ENCODE measurements around the gene STIM1. TPM values are rescaled to one million over a fixed set of nuclear protein-coding genes. Genes with fewer than 3 reads are reported as not detected.

The STIM1 gene
- total RNA-seq, 1 donor: 57.9 TPM

DNA sequence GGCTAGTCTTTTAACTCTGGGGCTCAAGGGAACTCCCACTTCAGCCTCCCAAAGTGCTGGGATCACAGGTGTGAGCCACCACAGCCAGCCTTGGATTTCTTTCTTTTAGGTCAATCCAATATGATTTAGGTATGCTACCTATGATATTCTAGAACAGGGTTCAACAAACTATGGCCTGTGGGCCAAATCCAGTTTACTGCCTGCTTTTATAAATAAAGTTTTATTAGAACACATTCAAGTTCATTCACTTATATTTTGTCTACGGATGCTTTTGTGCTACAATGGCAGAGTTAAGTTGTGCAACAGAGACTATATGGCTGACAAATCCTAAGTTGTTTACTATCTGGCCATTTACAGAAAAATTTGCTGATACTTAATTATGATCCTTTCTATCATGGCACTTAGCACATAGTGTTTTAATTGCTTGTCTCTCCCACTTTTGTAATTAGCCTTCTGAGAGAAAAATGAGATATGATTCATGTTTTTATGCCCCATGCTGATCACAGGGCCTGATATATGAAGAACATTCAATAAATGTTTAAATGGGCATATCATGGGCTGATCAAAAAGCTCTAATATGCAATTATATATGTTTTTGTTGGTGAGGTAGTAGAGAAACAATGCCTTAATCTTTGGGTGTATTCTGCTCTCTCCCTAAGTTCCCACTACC is 109.6 kb downstream of the STIM1 start:
- H3K79me2 ChIP-seq (ENCODE audit: insufficient read depth, low read length): peaks cover 12% of the 10 kb centered on the region
- DNase-seq (ENCODE audit: insufficient read length, low spot score, missing footprints): no peak
- H3K36me3 ChIP-seq (ENCODE audit: insufficient read depth, low read length): no peaks in the 10 kb centered on the region
- no peak overlapping the region for H3K4me2 ChIP-seq (ENCODE audit: insufficient read depth, low read length)
- H3K4me1 ChIP-seq (ENCODE audit: insufficient read depth, low read length): peaks cover 6% of the 10 kb centered on the region
- H4K20me1 ChIP-seq (ENCODE audit: insufficient read depth, low read length): peaks cover 4% of the 10 kb centered on the region
- no peaks in the 10 kb centered on the region for H3K9me3 ChIP-seq (ENCODE audit: low read depth, low read length)
- no peak overlapping the region for H2AFZ ChIP-seq (ENCODE audit: low read length)
- no peak overlapping the region for H3K27ac ChIP-seq (ENCODE audit: low read depth, low read length)
- no peaks in the 10 kb centered on the region for H3K27me3 ChIP-seq (ENCODE audit: insufficient read depth, low read length)
- TF ChIP-seq CTCF (IDR thresholded peaks at IDR 0.05; ENCODE audit: extremely low read depth, low read depth, low read length): no peak
- H3K4me3 ChIP-seq (ENCODE audit: insufficient read depth, low read length): no peak overlapping the region

DNA sequence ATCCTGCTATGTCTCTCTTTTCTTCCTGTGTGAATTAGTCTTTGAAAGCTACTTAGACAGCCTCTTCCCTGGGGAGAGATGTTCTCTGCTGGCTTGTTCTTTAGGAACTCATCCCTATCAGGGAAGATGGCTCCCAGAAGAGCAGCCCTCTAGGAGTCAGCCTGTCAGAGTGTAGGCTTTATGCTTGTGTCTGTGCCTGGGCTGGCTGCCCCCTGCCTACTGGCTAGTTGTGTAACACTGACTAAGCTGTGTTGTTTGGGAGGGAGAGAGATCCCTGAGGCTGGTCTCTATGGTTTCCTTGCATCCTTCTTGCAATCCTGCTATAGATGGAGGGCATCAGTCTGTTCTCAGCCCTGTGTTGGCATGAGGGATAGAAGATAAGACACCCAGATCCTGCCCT is 112.2 kb downstream of the STIM1 start:
- H3K4me3 ChIP-seq (ENCODE audit: insufficient read depth, low read length): no peak overlapping the region
- H3K4me2 ChIP-seq (ENCODE audit: insufficient read depth, low read length): no peak overlapping the region
- no peaks in the 10 kb centered on the region for H3K9me3 ChIP-seq (ENCODE audit: low read depth, low read length)
- TF ChIP-seq CTCF (IDR thresholded peaks at IDR 0.05; ENCODE audit: extremely low read depth, low read depth, low read length): no peak
- H3K27ac ChIP-seq (ENCODE audit: low read depth, low read length): no peak overlapping the region
- DNase-seq (ENCODE audit: insufficient read length, low spot score, missing footprints): no peak
- no peaks in the 10 kb centered on the region for H4K20me1 ChIP-seq (ENCODE audit: insufficient read depth, low read length)
- H3K36me3 ChIP-seq (ENCODE audit: insufficient read depth, low read length): no peaks in the 10 kb centered on the region
- no peak overlapping the region for H2AFZ ChIP-seq (ENCODE audit: low read length)
- peaks cover 10% of the 10 kb centered on the region for H3K79me2 ChIP-seq (ENCODE audit: insufficient read depth, low read length)
- H3K27me3 ChIP-seq (ENCODE audit: insufficient read depth, low read length): no peaks in the 10 kb centered on the region
- H3K4me1 ChIP-seq (ENCODE audit: insufficient read depth, low read length): peaks cover under 1% of the 10 kb centered on the region

- Histone ChIP-seq H3K4me2 (ENCODE audit: insufficient read depth, low read length) (no peak overlapping the region), H2AFZ (ENCODE audit: low read length) (no peak overlapping the region), H4K20me1 (ENCODE audit: insufficient read depth, low read length) (no peaks in the 10 kb centered on the region), H3K36me3 (ENCODE audit: insufficient read depth, low read length) (no peaks in the 10 kb centered on the region), H3K27ac (ENCODE audit: low read depth, low read length) (no peak overlapping the region), H3K4me1 (ENCODE audit: insufficient read depth, low read length) (no peaks in the 10 kb centered on the region), H3K9me3 (ENCODE audit: low read depth, low read length) (no peaks in the 10 kb centered on the region), H3K79me2 (ENCODE audit: insufficient read depth, low read length) (peaks cover 4% of the 10 kb centered on the region), H3K4me3 (ENCODE audit: insufficient read depth, low read length) (no peak overlapping the region), H3K27me3 (ENCODE audit: insufficient read depth, low read length) (no peaks in the 10 kb centered on the region)
- DNase-seq (ENCODE audit: insufficient read length, low spot score, missing footprints): no peak
- no peak for TF ChIP-seq CTCF (IDR thresholded peaks at IDR 0.05; ENCODE audit: extremely low read depth, low read depth, low read length)
Observed at GRCh38 chr11:3969200-3969599, 113.7 kb downstream of the STIM1 start.

DNA sequence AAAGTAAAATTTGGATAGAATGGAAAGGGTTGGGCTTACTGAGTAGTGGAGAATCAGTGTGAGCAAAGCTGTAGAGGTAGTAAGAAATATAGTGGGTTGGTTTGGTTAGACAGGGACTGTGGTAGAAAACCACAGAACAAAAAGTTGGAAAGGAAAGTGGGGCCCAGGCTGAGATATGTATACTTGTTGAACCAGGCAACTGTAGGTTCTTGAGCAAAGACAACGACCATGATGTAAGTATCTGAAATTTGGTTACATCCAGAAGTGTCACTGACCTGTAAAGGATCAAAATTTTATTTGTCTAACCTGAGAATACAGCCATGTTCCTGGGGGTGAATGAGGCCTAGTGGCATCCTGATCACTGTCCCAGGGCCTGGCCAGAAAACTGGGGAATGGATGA is 114.1 kb downstream of the STIM1 start:
- no peak overlapping the region for H2AFZ ChIP-seq (ENCODE audit: low read length)
- no peaks in the 10 kb centered on the region for H4K20me1 ChIP-seq (ENCODE audit: insufficient read depth, low read length)
- no peak for DNase-seq (ENCODE audit: insufficient read length, low spot score, missing footprints)
- H3K4me3 ChIP-seq (ENCODE audit: insufficient read depth, low read length): no peak overlapping the region
- no peak overlapping the region for H3K4me2 ChIP-seq (ENCODE audit: insufficient read depth, low read length)
- no peaks in the 10 kb centered on the region for H3K27me3 ChIP-seq (ENCODE audit: insufficient read depth, low read length)
- H3K9me3 ChIP-seq (ENCODE audit: low read depth, low read length): no peaks in the 10 kb centered on the region
- no peaks in the 10 kb centered on the region for H3K36me3 ChIP-seq (ENCODE audit: insufficient read depth, low read length)
- TF ChIP-seq CTCF (IDR thresholded peaks at IDR 0.05; ENCODE audit: extremely low read depth, low read depth, low read length): no peak
- H3K4me1 ChIP-seq (ENCODE audit: insufficient read depth, low read length): no peaks in the 10 kb centered on the region
- no peak overlapping the region for H3K27ac ChIP-seq (ENCODE audit: low read depth, low read length)
- peaks cover 2% of the 10 kb centered on the region for H3K79me2 ChIP-seq (ENCODE audit: insufficient read depth, low read length)

Data from osteoblast (primary cell).